Tibial nerve (tissue), 3 donors: ENCODE measurements around the gene ZBTB1.

Source experiments
- POLR2A ChIP-seq, 2 donors: fragments of 450-650 bp; IDR thresholded peaks; one replicate each; pipeline ENCODE4 v1.6.1; 2017; ENCODE audit warnings: antibody characterized with exemption in 2 of 2, mild to moderate bottlenecking in 2 of 2, moderate library complexity in 2 of 2
- TF ChIP-seq, protein P1 (sequence below), 5 experiments: fragments of 200-600 bp in 3 of 5; fragments of 450-650 bp in 2 of 5; sonication (generic) in 3 of 5; IDR thresholded peaks; one replicate each; pipeline ENCODE4 v1.5.1; 2016 to 2019; ENCODE audit warnings: antibody characterized with exemption in 5 of 5, mild to moderate bottlenecking in 3 of 5, moderate library complexity in 2 of 5

DNA sequence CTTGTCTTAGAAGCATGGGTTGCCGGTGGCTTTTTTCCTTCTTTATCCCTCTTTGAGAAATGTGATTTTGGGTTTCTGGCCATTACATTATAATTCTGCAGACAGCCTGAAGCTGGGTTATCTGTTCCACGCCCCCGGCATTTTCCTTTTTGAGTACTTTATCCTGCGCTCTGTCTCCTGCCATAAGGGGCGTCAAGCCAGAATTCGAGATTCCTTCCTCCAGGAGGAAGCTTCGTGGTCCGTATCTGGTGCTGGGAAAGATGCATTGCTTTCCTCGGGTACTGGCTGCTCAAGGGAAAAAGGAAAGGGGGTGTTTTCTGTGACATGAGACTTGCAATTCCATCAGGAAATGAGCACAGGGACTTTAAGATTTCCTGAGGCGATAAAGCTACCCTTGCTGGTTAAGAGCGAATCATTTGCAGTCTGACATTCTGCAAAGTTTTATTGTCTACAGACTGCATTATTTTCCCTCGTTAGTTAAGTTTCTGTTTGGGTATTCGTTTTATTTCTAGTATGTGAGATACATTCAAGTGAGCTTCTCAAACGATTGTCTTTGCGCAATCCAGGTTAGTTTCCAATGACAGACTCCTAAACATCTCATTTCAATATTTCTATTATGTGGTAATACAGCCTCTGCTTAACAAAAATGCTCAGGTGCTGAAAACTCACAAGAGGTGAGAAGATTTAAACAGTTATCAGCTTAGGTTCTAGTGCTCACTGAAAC lies 38.6 kb upstream of the ZBTB1 start:
- TF ChIP-seq, protein P1, sequence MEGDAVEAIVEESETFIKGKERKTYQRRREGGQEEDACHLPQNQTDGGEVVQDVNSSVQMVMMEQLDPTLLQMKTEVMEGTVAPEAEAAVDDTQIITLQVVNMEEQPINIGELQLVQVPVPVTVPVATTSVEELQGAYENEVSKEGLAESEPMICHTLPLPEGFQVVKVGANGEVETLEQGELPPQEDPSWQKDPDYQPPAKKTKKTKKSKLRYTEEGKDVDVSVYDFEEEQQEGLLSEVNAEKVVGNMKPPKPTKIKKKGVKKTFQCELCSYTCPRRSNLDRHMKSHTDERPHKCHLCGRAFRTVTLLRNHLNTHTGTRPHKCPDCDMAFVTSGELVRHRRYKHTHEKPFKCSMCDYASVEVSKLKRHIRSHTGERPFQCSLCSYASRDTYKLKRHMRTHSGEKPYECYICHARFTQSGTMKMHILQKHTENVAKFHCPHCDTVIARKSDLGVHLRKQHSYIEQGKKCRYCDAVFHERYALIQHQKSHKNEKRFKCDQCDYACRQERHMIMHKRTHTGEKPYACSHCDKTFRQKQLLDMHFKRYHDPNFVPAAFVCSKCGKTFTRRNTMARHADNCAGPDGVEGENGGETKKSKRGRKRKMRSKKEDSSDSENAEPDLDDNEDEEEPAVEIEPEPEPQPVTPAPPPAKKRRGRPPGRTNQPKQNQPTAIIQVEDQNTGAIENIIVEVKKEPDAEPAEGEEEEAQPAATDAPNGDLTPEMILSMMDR (IDR thresholded peaks at IDR 0.05), result no peak
- TF ChIP-seq POLR2A (IDR thresholded peaks at IDR 0.05), result no peak
